ENCODE measurements around the gene GRK3.

Gene GRK3

GRCh38 chr22:25694196-25694907, 129.9 kb downstream of the GRK3 start:
- H3K9ac ChIP-seq (ENCODE audit: low read length), result no peak overlapping the region
- no CpG with 5 or more reads among the region's 16 CpGs for WGBS (ENCODE audit: extremely low coverage, insufficient coverage, insufficient read length)
- H2BK5ac ChIP-seq (ENCODE audit: low read depth, low read length, poor library complexity), result no peak overlapping the region
- H3K79me1 ChIP-seq (ENCODE audit: low read length), result no peaks in the 10 kb centered on the region
- no peak overlapping the region for H3K4ac ChIP-seq (ENCODE audit: low read depth, low read length)
- DNase-seq, result no peak
- H3K23ac ChIP-seq (ENCODE audit: low read length), result no peak overlapping the region
- H2AK5ac ChIP-seq (ENCODE audit: low read length), result no peak overlapping the region
- peak overlapping the region; percentile 5 for H2BK120ac ChIP-seq (ENCODE audit: insufficient read depth, low read length, poor library complexity)
- H4K91ac ChIP-seq (ENCODE audit: low read depth, low read length), result peak overlapping the region; percentile 17
- H3K4me3 ChIP-seq (ENCODE audit: low read depth, low read length), result no peak overlapping the region
- no peaks in the 10 kb centered on the region for H3K27me3 ChIP-seq (ENCODE audit: insufficient read depth, low read length)
- H3K36me3 ChIP-seq (ENCODE audit: control insufficient read depth in 1 of 2, insufficient read depth in 2 of 2, low read length in 2 of 2), result peaks cover 0 to 5% of the 10 kb centered on the region in 2 experiments
- no peak overlapping the region for H3K18ac ChIP-seq (ENCODE audit: low read length)
- no peak overlapping the region for H3K27ac ChIP-seq (ENCODE audit: low read depth, low read length)
- H3K4me1 ChIP-seq (ENCODE audit: control insufficient read depth in 1 of 2, insufficient read depth in 2 of 2, low read length in 2 of 2), result peaks cover 0 to 10% of the 10 kb centered on the region in 2 experiments
- H3K14ac ChIP-seq (ENCODE audit: low read length), result no peak overlapping the region
- H2AFZ ChIP-seq (ENCODE audit: insufficient read depth, low read length, poor library complexity), result no peak overlapping the region
- no peak overlapping the region for H3K4me2 ChIP-seq (ENCODE audit: low read length)
- no peak overlapping the region for H2BK12ac ChIP-seq (ENCODE audit: low read length)
- no peak overlapping the region for H4K12ac ChIP-seq (ENCODE audit: low read depth, low read length)
- no peak overlapping the region for H4K8ac ChIP-seq (ENCODE audit: low read depth, low read length)
- H3K79me2 ChIP-seq (ENCODE audit: control insufficient read depth, insufficient read depth, low read length, poor library complexity), result no peaks in the 10 kb centered on the region
- no peaks in the 10 kb centered on the region for H3K9me3 ChIP-seq (ENCODE audit: insufficient read depth, low read depth, low read length)

DNA sequence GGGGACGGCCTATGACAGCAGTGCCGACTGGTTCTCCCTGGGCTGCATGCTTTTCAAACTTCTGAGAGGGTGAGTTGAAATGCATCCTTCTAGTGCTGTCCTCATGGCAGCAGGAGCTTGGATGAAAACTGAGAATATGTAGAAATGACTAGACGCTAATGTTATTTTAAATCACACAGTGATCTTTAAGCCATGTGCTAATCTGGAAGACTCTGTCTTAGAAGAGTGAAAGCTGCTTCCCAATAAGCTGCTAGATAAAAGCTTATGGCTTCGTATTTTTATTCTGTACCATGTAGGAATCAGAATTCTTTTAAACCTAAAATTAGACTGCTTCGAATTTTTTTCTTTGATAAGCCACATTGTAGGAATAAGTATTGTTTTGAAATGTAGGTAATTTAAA, 130.7 kb downstream of the GRK3 start:
- H2BK12ac ChIP-seq (ENCODE audit: low read length), result no peak overlapping the region
- H4K8ac ChIP-seq (ENCODE audit: low read depth, low read length), result no peak overlapping the region
- H3K9ac ChIP-seq (ENCODE audit: low read length), result no peak overlapping the region
- H3K18ac ChIP-seq (ENCODE audit: low read length), result no peak overlapping the region
- peaks cover 0 to 5% of the 10 kb centered on the region in 2 experiments for H3K36me3 ChIP-seq (ENCODE audit: control insufficient read depth in 1 of 2, insufficient read depth in 2 of 2, low read length in 2 of 2)
- H2BK120ac ChIP-seq (ENCODE audit: insufficient read depth, low read length, poor library complexity), result no peak overlapping the region
- H2AK5ac ChIP-seq (ENCODE audit: low read length), result no peak overlapping the region
- H3K4ac ChIP-seq (ENCODE audit: low read depth, low read length), result no peak overlapping the region
- no peak overlapping the region for H2AFZ ChIP-seq (ENCODE audit: insufficient read depth, low read length, poor library complexity)
- no peak overlapping the region for H3K27ac ChIP-seq (ENCODE audit: low read depth, low read length)
- no peaks in the 10 kb centered on the region for H3K9me3 ChIP-seq (ENCODE audit: insufficient read depth, low read depth, low read length)
- no peak overlapping the region for H2BK5ac ChIP-seq (ENCODE audit: low read depth, low read length, poor library complexity)
- no peak overlapping the region for H4K91ac ChIP-seq (ENCODE audit: low read depth, low read length)
- H3K4me2 ChIP-seq (ENCODE audit: low read length), result no peak overlapping the region
- no peak overlapping the region for H3K23ac ChIP-seq (ENCODE audit: low read length)
- DNase-seq, result no peak
- H4K12ac ChIP-seq (ENCODE audit: low read depth, low read length), result no peak overlapping the region
- no peaks in the 10 kb centered on the region for H3K79me2 ChIP-seq (ENCODE audit: control insufficient read depth, insufficient read depth, low read length, poor library complexity)
- WGBS (ENCODE audit: extremely low coverage, insufficient coverage, insufficient read length), result no CpG with 5 or more reads among the region's 5 CpGs
- peaks cover 0 to 10% of the 10 kb centered on the region in 2 experiments for H3K4me1 ChIP-seq (ENCODE audit: control insufficient read depth in 1 of 2, insufficient read depth in 2 of 2, low read length in 2 of 2)
- H3K4me3 ChIP-seq (ENCODE audit: low read depth, low read length), result no peak overlapping the region
- H3K27me3 ChIP-seq (ENCODE audit: insufficient read depth, low read length), result no peaks in the 10 kb centered on the region
- no peaks in the 10 kb centered on the region for H3K79me1 ChIP-seq (ENCODE audit: low read length)
- no peak overlapping the region for H3K14ac ChIP-seq (ENCODE audit: low read length)

DNA sequence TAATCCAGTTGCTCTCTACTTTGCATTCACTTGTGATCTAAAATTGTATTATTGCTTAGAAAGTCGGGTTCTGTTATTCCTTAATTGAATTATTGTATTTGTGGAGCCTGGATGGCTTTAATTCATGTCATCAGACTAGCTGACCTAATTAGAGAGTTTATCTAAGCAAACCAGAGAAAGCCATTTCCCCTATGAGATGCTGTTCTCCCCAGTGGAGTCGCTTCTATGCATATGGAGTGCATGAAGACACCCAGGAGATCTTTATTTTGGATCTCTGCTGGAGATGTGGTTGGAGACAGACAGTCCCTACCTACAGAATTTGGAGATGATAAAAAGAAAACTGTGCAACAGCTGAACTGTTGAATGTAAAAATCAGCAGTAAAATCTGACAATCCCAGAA, 132.3 kb downstream of the GRK3 start:
- no peak overlapping the region for H2AK5ac ChIP-seq (ENCODE audit: low read length)
- no peak overlapping the region for H2BK120ac ChIP-seq (ENCODE audit: insufficient read depth, low read length, poor library complexity)
- no peak overlapping the region for H3K4ac ChIP-seq (ENCODE audit: low read depth, low read length)
- H4K12ac ChIP-seq (ENCODE audit: low read depth, low read length), result no peak overlapping the region
- no peaks in the 10 kb centered on the region for H3K79me1 ChIP-seq (ENCODE audit: low read length)
- no peak overlapping the region for H3K27ac ChIP-seq (ENCODE audit: low read depth, low read length)
- H3K27me3 ChIP-seq (ENCODE audit: insufficient read depth, low read length), result no peaks in the 10 kb centered on the region
- peaks cover 0 to 10% of the 10 kb centered on the region in 2 experiments for H3K4me1 ChIP-seq (ENCODE audit: control insufficient read depth in 1 of 2, insufficient read depth in 2 of 2, low read length in 2 of 2)
- H3K36me3 ChIP-seq (ENCODE audit: control insufficient read depth in 1 of 2, insufficient read depth in 2 of 2, low read length in 2 of 2), result peaks cover 0 to 5% of the 10 kb centered on the region in 2 experiments
- H3K18ac ChIP-seq (ENCODE audit: low read length), result no peak overlapping the region
- no peak overlapping the region for H3K9ac ChIP-seq (ENCODE audit: low read length)
- no peak overlapping the region for H3K4me2 ChIP-seq (ENCODE audit: low read length)
- no peak overlapping the region for H2AFZ ChIP-seq (ENCODE audit: insufficient read depth, low read length, poor library complexity)
- no peaks in the 10 kb centered on the region for H3K9me3 ChIP-seq (ENCODE audit: insufficient read depth, low read depth, low read length)
- H4K8ac ChIP-seq (ENCODE audit: low read depth, low read length), result no peak overlapping the region
- H3K14ac ChIP-seq (ENCODE audit: low read length), result no peak overlapping the region
- H2BK12ac ChIP-seq (ENCODE audit: low read length), result no peak overlapping the region
- H4K91ac ChIP-seq (ENCODE audit: low read depth, low read length), result no peak overlapping the region
- no peak overlapping the region for H3K23ac ChIP-seq (ENCODE audit: low read length)
- WGBS (ENCODE audit: extremely low coverage, insufficient coverage, insufficient read length), result no CpG with 5 or more reads among the region's 2 CpGs
- DNase-seq, result no peak
- no peak overlapping the region for H3K4me3 ChIP-seq (ENCODE audit: low read depth, low read length)
- H3K79me2 ChIP-seq (ENCODE audit: control insufficient read depth, insufficient read depth, low read length, poor library complexity), result no peaks in the 10 kb centered on the region
- no peak overlapping the region for H2BK5ac ChIP-seq (ENCODE audit: low read depth, low read length, poor library complexity)

GRCh38 chr22:25697181-25697664, 132.7 kb downstream of the GRK3 start:
- Histone ChIP-seq H3K36me3 (ENCODE audit: control insufficient read depth in 1 of 2, insufficient read depth in 2 of 2, low read length in 2 of 2) (peaks cover 0 to 5% of the 10 kb centered on the region in 2 experiments), H3K4me2 (ENCODE audit: low read length) (no peak overlapping the region), H4K91ac (ENCODE audit: low read depth, low read length) (no peak overlapping the region), H3K23ac (ENCODE audit: low read length) (no peak overlapping the region), H3K4me1 (ENCODE audit: control insufficient read depth in 1 of 2, insufficient read depth in 2 of 2, low read length in 2 of 2) (peaks cover 0 to 10% of the 10 kb centered on the region in 2 experiments), H3K27me3 (ENCODE audit: insufficient read depth, low read length) (no peaks in the 10 kb centered on the region), H3K4me3 (ENCODE audit: low read depth, low read length) (no peak overlapping the region), H2BK12ac (ENCODE audit: low read length) (no peak overlapping the region), H3K14ac (ENCODE audit: low read length) (no peak overlapping the region), H3K79me2 (ENCODE audit: control insufficient read depth, insufficient read depth, low read length, poor library complexity) (no peaks in the 10 kb centered on the region), H3K79me1 (ENCODE audit: low read length) (no peaks in the 10 kb centered on the region), H3K9me3 (ENCODE audit: insufficient read depth, low read depth, low read length) (no peaks in the 10 kb centered on the region), H2BK5ac (ENCODE audit: low read depth, low read length, poor library complexity) (no peak overlapping the region), H3K9ac (ENCODE audit: low read length) (no peak overlapping the region), H4K8ac (ENCODE audit: low read depth, low read length) (no peak overlapping the region), H3K18ac (ENCODE audit: low read length) (no peak overlapping the region), H3K27ac (ENCODE audit: low read depth, low read length) (no peak overlapping the region), H2AK5ac (ENCODE audit: low read length) (no peak overlapping the region), H3K4ac (ENCODE audit: low read depth, low read length) (no peak overlapping the region), H2AFZ (ENCODE audit: insufficient read depth, low read length, poor library complexity) (no peak overlapping the region), H4K12ac (ENCODE audit: low read depth, low read length) (no peak overlapping the region), H2BK120ac (ENCODE audit: insufficient read depth, low read length, poor library complexity) (no peak overlapping the region)
- WGBS (ENCODE audit: extremely low coverage, insufficient coverage, insufficient read length), result no CpG with 5 or more reads among the region's 5 CpGs
- no peak for DNase-seq

Measured in trophoblast cell (in vitro differentiated cells and primary cell).